ENCODE data around the gene AHCTF1. TPM values are rescaled to one million over a fixed set of nuclear protein-coding genes. Genes with fewer than 3 reads are reported as not detected.
A peak's percentile ranks its signal among the peaks of the same experiment; 100 is the strongest.

AHCTF1 gene
- total RNA-seq, 6 donors from 2014 or later: 22.2 to 40.9 (median 29.7) TPM

DNA sequence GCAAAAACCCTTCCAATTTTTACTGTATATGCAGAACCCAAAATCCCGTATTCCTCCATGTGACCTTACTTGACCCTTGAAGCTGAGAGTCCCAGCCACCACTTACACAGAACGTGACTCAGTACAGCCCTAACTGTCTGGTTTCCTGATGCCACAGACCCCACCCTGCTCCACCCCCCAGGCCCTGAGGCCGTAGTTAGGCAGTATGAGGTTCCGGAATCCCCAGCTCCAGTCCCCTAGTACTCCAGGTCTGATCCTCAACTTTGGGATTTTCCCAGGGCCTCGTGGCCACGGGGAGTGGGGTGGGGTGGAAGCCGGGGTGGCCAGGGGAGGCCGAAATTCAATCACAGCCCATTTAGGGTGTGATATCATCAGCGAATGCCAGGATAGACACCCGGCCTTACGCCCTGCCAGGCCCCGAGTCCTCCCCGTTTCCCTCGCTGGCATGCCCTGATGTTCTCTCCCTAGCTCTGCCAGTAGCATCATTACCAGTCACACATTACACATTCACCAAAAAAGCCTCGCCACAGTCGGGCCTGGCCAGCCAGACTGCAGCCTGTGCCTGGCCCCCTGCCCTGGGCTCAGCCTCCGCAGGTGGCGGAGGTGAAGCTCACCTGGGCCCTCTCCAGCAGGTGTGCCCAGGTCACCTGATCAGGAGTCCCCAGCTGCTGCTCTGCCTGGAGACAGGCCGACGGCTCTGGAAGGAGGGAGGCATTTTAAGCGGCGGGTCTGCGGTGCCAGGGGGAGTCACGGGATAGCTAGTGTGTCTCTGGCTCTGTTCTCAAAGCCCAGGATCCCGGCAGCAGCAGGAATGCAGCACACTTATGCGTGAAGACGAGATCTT lies 136.7 kb downstream of the AHCTF1 start:
- no peaks in the 10 kb centered on the region for H3K9me3 ChIP-seq
- ATAC-seq (ENCODE audit: low FRiP score in 2 of 2): peak; percentile 57 to 67
- H3K4me1 ChIP-seq: peaks cover 0 to 6% (median 4%) of the 10 kb centered on the region in 4 donors
- 67 to 72% methylated on average over 22 of the region's 27 CpGs for WGBS, 2 donors
- H3K4me3 ChIP-seq: no peak overlapping the region
- TF ChIP-seq, protein P1, sequence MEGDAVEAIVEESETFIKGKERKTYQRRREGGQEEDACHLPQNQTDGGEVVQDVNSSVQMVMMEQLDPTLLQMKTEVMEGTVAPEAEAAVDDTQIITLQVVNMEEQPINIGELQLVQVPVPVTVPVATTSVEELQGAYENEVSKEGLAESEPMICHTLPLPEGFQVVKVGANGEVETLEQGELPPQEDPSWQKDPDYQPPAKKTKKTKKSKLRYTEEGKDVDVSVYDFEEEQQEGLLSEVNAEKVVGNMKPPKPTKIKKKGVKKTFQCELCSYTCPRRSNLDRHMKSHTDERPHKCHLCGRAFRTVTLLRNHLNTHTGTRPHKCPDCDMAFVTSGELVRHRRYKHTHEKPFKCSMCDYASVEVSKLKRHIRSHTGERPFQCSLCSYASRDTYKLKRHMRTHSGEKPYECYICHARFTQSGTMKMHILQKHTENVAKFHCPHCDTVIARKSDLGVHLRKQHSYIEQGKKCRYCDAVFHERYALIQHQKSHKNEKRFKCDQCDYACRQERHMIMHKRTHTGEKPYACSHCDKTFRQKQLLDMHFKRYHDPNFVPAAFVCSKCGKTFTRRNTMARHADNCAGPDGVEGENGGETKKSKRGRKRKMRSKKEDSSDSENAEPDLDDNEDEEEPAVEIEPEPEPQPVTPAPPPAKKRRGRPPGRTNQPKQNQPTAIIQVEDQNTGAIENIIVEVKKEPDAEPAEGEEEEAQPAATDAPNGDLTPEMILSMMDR (IDR thresholded peaks at IDR 0.05): no peak
- TF ChIP-seq POLR2A (IDR thresholded peaks at IDR 0.05) (no peak), EP300 (IDR thresholded peaks at IDR 0.05) (no peak), POLR2AphosphoS5 (IDR thresholded peaks at IDR 0.05) (no peak)
- DNase-seq: peak in 1 of 2 donors; percentile 66
- H3K27ac ChIP-seq: no peak overlapping the region
- no peaks in the 10 kb centered on the region for H3K36me3 ChIP-seq
- no peaks in the 10 kb centered on the region for H3K27me3 ChIP-seq

GRCh38 chr1:246794048-246794827 lies 137.5 kb downstream of the AHCTF1 start:
- Histone ChIP-seq H3K4me1 (peaks cover 0 to 6% (median 5%) of the 10 kb centered on the region in 4 donors), H3K36me3 (no peaks in the 10 kb centered on the region), H3K9me3 (no peaks in the 10 kb centered on the region), H3K27me3 (no peaks in the 10 kb centered on the region), H3K4me3 (no peak overlapping the region), H3K27ac (no peak overlapping the region)
- ATAC-seq (ENCODE audit: low FRiP score in 2 of 2) (peak; percentile 38 to 51), DNase-seq (peak in 1 of 2 donors; percentile 66)
- TF ChIP-seq, protein P1 (IDR thresholded peaks at IDR 0.05): no peak
- no peak for TF ChIP-seq EP300 (IDR thresholded peaks at IDR 0.05)
- no peak for TF ChIP-seq POLR2AphosphoS5 (IDR thresholded peaks at IDR 0.05)
- no peak for TF ChIP-seq POLR2A (IDR thresholded peaks at IDR 0.05)
- 45% methylated on average over 14 of the region's 18 CpGs for WGBS, 2 donors

DNA sequence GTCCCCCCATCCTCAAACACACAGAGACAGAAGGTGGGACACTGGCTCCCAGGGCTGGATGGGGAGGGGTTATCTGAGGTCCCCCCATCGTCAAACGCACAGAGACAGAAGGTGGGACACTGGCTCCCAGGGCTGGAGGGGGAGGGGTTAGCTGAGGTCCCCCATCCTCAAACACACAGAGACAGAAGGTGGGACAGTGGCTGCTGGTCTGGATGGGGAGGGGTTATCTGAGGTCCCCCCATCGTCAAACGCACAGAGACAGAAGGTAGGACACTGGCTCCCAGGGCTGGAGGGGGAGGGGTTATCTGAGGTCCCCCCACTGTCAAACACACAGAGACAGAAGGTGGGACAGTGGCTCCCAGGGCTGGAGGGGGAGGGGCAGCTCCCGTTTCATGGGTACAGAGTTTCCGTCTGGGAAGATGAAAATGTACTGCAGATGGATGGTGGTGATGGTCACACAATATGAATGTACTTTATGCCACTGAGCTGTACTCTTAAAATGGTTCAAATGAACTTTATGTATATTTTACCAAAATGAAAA lies 138.3 kb downstream of the AHCTF1 start:
- no peak for DNase-seq
- WGBS, 2 donors: 26 to 66% methylated on average over 6 of the region's 6 CpGs
- H3K36me3 ChIP-seq: no peaks in the 10 kb centered on the region
- H3K4me3 ChIP-seq: no peak overlapping the region
- ATAC-seq (ENCODE audit: low FRiP score in 2 of 2): no peak
- H3K9me3 ChIP-seq: no peaks in the 10 kb centered on the region
- H3K4me1 ChIP-seq: peaks cover 5 to 13% (median 10%) of the 10 kb centered on the region in 4 donors
- no peak overlapping the region for H3K27ac ChIP-seq
- H3K27me3 ChIP-seq: no peaks in the 10 kb centered on the region
- TF ChIP-seq POLR2A (IDR thresholded peaks at IDR 0.05): no peak
- TF ChIP-seq, protein P1 (IDR thresholded peaks at IDR 0.05): no peak
- no peak for TF ChIP-seq POLR2AphosphoS5 (IDR thresholded peaks at IDR 0.05)
- no peak for TF ChIP-seq EP300 (IDR thresholded peaks at IDR 0.05)

- no peak overlapping the region for H3K27ac ChIP-seq
- peaks cover 5 to 13% (median 10%) of the 10 kb centered on the region in 4 donors for H3K4me1 ChIP-seq
- 73 to 90% methylated on average over 8 to 15 of the region's 25 CpGs for WGBS, 2 donors
- no peak overlapping the region for H3K4me3 ChIP-seq
- ATAC-seq (ENCODE audit: low FRiP score in 2 of 2) (no peak), DNase-seq (peak in 1 of 2 donors; percentile 71)
- H3K27me3 ChIP-seq: no peaks in the 10 kb centered on the region
- TF ChIP-seq POLR2AphosphoS5 (IDR thresholded peaks at IDR 0.05) (no peak), EP300 (IDR thresholded peaks at IDR 0.05) (no peak), POLR2A (IDR thresholded peaks at IDR 0.05) (no peak)
- TF ChIP-seq, protein P1 (IDR thresholded peaks at IDR 0.05): no peak
- no peaks in the 10 kb centered on the region for H3K36me3 ChIP-seq
- no peaks in the 10 kb centered on the region for H3K9me3 ChIP-seq
These were observed 139.1 kb downstream of the AHCTF1 start for GRCh38 chr1:246792603-246793002.
